IMR-90 (cell line): ENCODE measurements around the gene NPRL2. TPM values are rescaled to one million over a fixed set of nuclear protein-coding genes. Genes with fewer than 3 reads are reported as not detected.

Experiments
- ATAC-seq: fragments of 200-7000 bp; cut with Tn5 transposase; 2 replicates; pipeline ENCODE4 v1.9.1; 2020; ENCODE audit warnings: low read depth, mild to moderate bottlenecking, moderate library complexity
- BruUV-seq: library from RNA; stranded (reverse); fragments of 400-500 nt; replicated peaks from 2 replicates; lab custom pipeline; 2021; lab: Mats Ljungman, UMichigan
- CTCF ChIA-PET: fragments of 300-600 bp; formaldehyde crosslinking; extraction: SDS; loops from one replicate; lab custom pipeline; 2021; ENCODE audit warnings: antibody characterized with exemption; lab: Yijun Ruan, JAX
- POLR2A ChIA-PET: fragments of 300-600 bp; sonication (Branson Sonifier 250); formaldehyde crosslinking; loops from one replicate; lab custom pipeline; 2022; ENCODE audit warnings: antibody characterized with exemption; ENCODE audit not compliant: unreplicated experiment; lab: Charles Lee
- DNase-seq: peaks from one replicate; pipeline ENCODE4 v3.0.0; 2013
- H2AFZ ChIP-seq: replicated peaks from 2 replicates; pipeline ENCODE3; 2013; ENCODE audit warnings: low read length, mild to moderate bottlenecking; ENCODE audit not compliant: poor library complexity
- H2AK5ac ChIP-seq: 2 replicates; pipeline ENCODE4 v1.6.1; 2013; ENCODE audit warnings: low read depth, low read length, inconsistent platforms
- H2AK9ac ChIP-seq: replicated peaks from 2 replicates; pipeline ENCODE3; 2013; ENCODE audit warnings: mild to moderate bottlenecking, low read depth, low read length, moderate library complexity; ENCODE audit not compliant: poor library complexity
- H2BK120ac ChIP-seq: 2 replicates; pipeline ENCODE4 v1.6.1; 2013; ENCODE audit warnings: low read depth, low read length, inconsistent platforms
- H2BK15ac ChIP-seq: 3 replicates; pipeline ENCODE4 v1.6.1; 2013; ENCODE audit warnings: low read depth, low read length, inconsistent platforms
- H2BK20ac ChIP-seq: 2 replicates; pipeline ENCODE4 v1.6.1; 2013; ENCODE audit warnings: low read depth, mild to moderate bottlenecking, inconsistent platforms, low read length, moderate library complexity
- H2BK5ac ChIP-seq: 2 replicates; pipeline ENCODE4 v1.6.1; 2013; ENCODE audit warnings: mild to moderate bottlenecking, low read depth, low read length, inconsistent platforms; ENCODE audit not compliant: poor library complexity, severe bottlenecking
- H3K14ac ChIP-seq: replicated peaks from 2 replicates; pipeline ENCODE4 v1.6.1; 2013; ENCODE audit warnings: low read depth, low read length, inconsistent platforms
- H3K18ac ChIP-seq: 2 replicates; pipeline ENCODE4 v1.6.1; 2013; ENCODE audit warnings: low read depth, low read length, control low read depth
- H3K23ac ChIP-seq: 2 replicates; pipeline ENCODE4 v1.6.1; 2013; ENCODE audit warnings: low read depth, low read length, inconsistent platforms
- H3K27ac ChIP-seq: 2 replicates; pipeline ENCODE4 v1.5.1; 2013; ENCODE audit warnings: mild to moderate bottlenecking, control low read depth, low read length; ENCODE audit not compliant: insufficient read depth
- H3K27me3 ChIP-seq: 2 replicates; pipeline ENCODE4 v1.6.1; 2013; ENCODE audit warnings: low read length; ENCODE audit not compliant: control insufficient read depth, insufficient read depth
- H3K36me3 ChIP-seq: 2 replicates; pipeline ENCODE4 v1.6.1; 2013; ENCODE audit warnings: low read length, mixed read lengths; ENCODE audit not compliant: control insufficient read depth, insufficient read depth
- H3K4ac ChIP-seq: 2 replicates; pipeline ENCODE4 v1.6.1; 2013; ENCODE audit warnings: low read depth, low read length, inconsistent platforms
- H3K4me1 ChIP-seq: 2 replicates; pipeline ENCODE4 v1.6.1; 2013; ENCODE audit warnings: low read length, mixed read lengths; ENCODE audit not compliant: control insufficient read depth, insufficient read depth
- H3K4me2 ChIP-seq: 2 replicates; pipeline ENCODE4 v1.6.1; 2013; ENCODE audit warnings: low read depth, mild to moderate bottlenecking, control low read depth, low read length, moderate library complexity
- H3K4me3 ChIP-seq: 2 replicates; pipeline ENCODE4 v1.5.1; 2013; ENCODE audit warnings: low read depth, mild to moderate bottlenecking, control low read depth, low read length, moderate library complexity; ENCODE audit not compliant: insufficient read depth
- H3K56ac ChIP-seq: 2 replicates; pipeline ENCODE4 v1.6.1; 2013; ENCODE audit warnings: low read length, inconsistent platforms; ENCODE audit not compliant: insufficient read depth; ENCODE audit errors: extremely low read depth
- H3K79me1 ChIP-seq, 2 experiments: 2 replicates each; pipeline ENCODE4 v1.6.1; 2013; ENCODE audit warnings: low read length in 2 of 2, inconsistent platforms in 1 of 2, low read depth in 1 of 2
- H3K9ac ChIP-seq: 2 replicates; pipeline ENCODE4 v1.6.1; 2013; ENCODE audit warnings: low read depth, low read length, control low read depth
- H3K9me1 ChIP-seq: 2 replicates; pipeline ENCODE4 v1.6.1; 2013; ENCODE audit warnings: low read length, inconsistent platforms; ENCODE audit not compliant: insufficient read depth
- H3K9me3 ChIP-seq: 2 replicates; pipeline ENCODE4 v1.6.1; 2013; ENCODE audit warnings: low read length; ENCODE audit not compliant: control insufficient read depth, insufficient read depth
- H4K20me1 ChIP-seq: 2 replicates; pipeline ENCODE4 v1.6.1; 2013; ENCODE audit warnings: low read length, inconsistent platforms; ENCODE audit not compliant: insufficient read depth
- H4K5ac ChIP-seq: 2 replicates; pipeline ENCODE4 v1.6.1; 2013; ENCODE audit warnings: mild to moderate bottlenecking, low read depth, low read length, control low read depth
- H4K8ac ChIP-seq, 2 experiments: 2 replicates each; pipeline ENCODE4 v1.6.1; 2013; ENCODE audit warnings: low read depth in 2 of 2, low read length in 2 of 2, control low read depth in 1 of 2, inconsistent platforms in 1 of 2
- H4K91ac ChIP-seq: 2 replicates; pipeline ENCODE4 v1.6.1; 2013; ENCODE audit warnings: low read depth, low read length, inconsistent platforms; ENCODE audit not compliant: insufficient read depth
- ELK1 ChIP-seq: fragments of 150-350 bp; IDR thresholded peaks from 2 replicates; pipeline ENCODE4 v1.6.1; 2016; ENCODE audit warnings: low read depth, mild to moderate bottlenecking, low read length, moderate library complexity, borderline replicate concordance
- FOS ChIP-seq: fragments of 150-350 bp; IDR thresholded peaks from 2 replicates; pipeline ENCODE4 v1.6.1; 2016; ENCODE audit warnings: low read depth, low read length
- MAFK ChIP-seq: IDR thresholded peaks from 2 replicates; pipeline ENCODE4 v1.6.1; 2012; ENCODE audit warnings: low read depth, low read length, improper control_type of control experiment
- RFX5 ChIP-seq: IDR thresholded peaks from 2 replicates; pipeline ENCODE4 v1.8.0; 2012; ENCODE audit warnings: low read depth, mild to moderate bottlenecking, low read length, moderate library complexity
- WGBS, 2 experiments: methylation state at CpG; one replicate each; pipeline versions ENCODE4 v1.1.5 to v1.1.7; 2013; ENCODE audit warnings: missing lambda C conversion rate in 2 of 2; ENCODE audit not compliant: insufficient read length in 1 of 2; ENCODE audit errors: extremely low coverage in 2 of 2; 5-methylcytosine and 5-hydroxymethylcytosine counted together
- dilution Hi-C: fragments of 300-500 bp; cut with HindIII; formaldehyde crosslinking; loops from one replicate; pipeline ENCODE4 v1.14.3; 2018; ENCODE audit warnings: low sequenced_read_pairs; ENCODE audit not compliant: unreplicated experiment
- in situ Hi-C: fragments of 300-500 bp; cut with MboI; formaldehyde crosslinking; loops from 3 replicates; pipeline ENCODE4 v1.14.3; 2019; ENCODE audit warnings: low sequenced_read_pairs, inconsistent platforms, mixed read lengths
- intact Hi-C: fragments of 100-400 bp; cut with micrococcal nuclease; formaldehyde crosslinking; loops from 2 replicates; pipeline ENCODE4 v1.10.0; 2022
- polyA plus RNA-seq, 3 experiments: library from polyadenylated mRNA; depleted of rRNA; stranded (reverse); fragments of >200 nt; gene quantifications; 2 replicates each; pipeline ENCODE4 v1.2.3, GENCODE V29; 2012; ENCODE audit warnings: low replicate concordance in 1 of 3
- total RNA-seq: library from RNA; depleted of rRNA; stranded (reverse); fragments of >200 nt; gene quantifications from 2 replicates; pipeline ENCODE4 v1.2.3, GENCODE V29; 2012

Gene NPRL2
- total and polyA plus RNA-seq, 2 of the 4 experiments (the other 2 are of a cell fraction): 38.3 to 38.7 TPM

GRCh38 chr3:50369012-50369670, 18.6 kb upstream of the NPRL2 start:
- H2BK20ac ChIP-seq: no peak overlapping the region
- intact Hi-C loops: no loop called here
- H3K36me3 ChIP-seq: no peaks in the 10 kb centered on the region

More at GRCh38 chr3:50369012-50369670, 18.6 kb upstream of the NPRL2 start:
- H3K56ac ChIP-seq: no peak overlapping the region
- peaks cover 3% of the 10 kb centered on the region; the same call in 1 of the 2 replicates for H3K4me1 ChIP-seq
- no peak overlapping the region for H2AFZ ChIP-seq
- H3K79me1 ChIP-seq: no peaks in the 10 kb centered on the region
- no peak for TF ChIP-seq FOS
- no peak for TF ChIP-seq RFX5
- TF ChIP-seq MAFK: no peak
- TF ChIP-seq ELK1: no peak
- H3K9me3 ChIP-seq: no peaks in the 10 kb centered on the region
- H4K20me1 ChIP-seq: no peaks in the 10 kb centered on the region
- no peak overlapping the region for H3K4me2 ChIP-seq
- 74% methylated on average over 4 of the region's 9 CpGs; no CpG with 5 or more reads in 1 of the 2 experiments for WGBS, 2 experiments
- no peak overlapping the region for H4K8ac ChIP-seq
- in situ Hi-C loops (no loop called here), dilution Hi-C loops (no loop called here)
- H2BK15ac ChIP-seq: no peak overlapping the region
- H3K4ac ChIP-seq: no peak overlapping the region
- H2BK120ac ChIP-seq: no peak overlapping the region
- H2AK5ac ChIP-seq: no peak overlapping the region
- ATAC-seq (no peak), DNase-seq (no peak)
- H2BK5ac ChIP-seq: no peak overlapping the region
- CTCF ChIA-PET: no interaction called here
- 0 out of 2 replicates have a peak, but pooled peaks cover 3% of the 10 kb centered on the region for H3K9me1 ChIP-seq
- H3K4me3 ChIP-seq: no peak overlapping the region
- H3K23ac ChIP-seq: no peak overlapping the region
- no peak overlapping the region for H3K14ac ChIP-seq
- no peak overlapping the region for H3K18ac ChIP-seq
- no peak overlapping the region for H2AK9ac ChIP-seq
- peaks cover 62% of the 10 kb centered on the region for H3K27me3 ChIP-seq
- no peak overlapping the region for H4K5ac ChIP-seq
- H4K91ac ChIP-seq: no peak overlapping the region
- no peak overlapping the region for H3K9ac ChIP-seq
- no TSS peak for BruUV-seq
- POLR2A ChIA-PET: no interaction called here
- H3K27ac ChIP-seq: no peak overlapping the region
